A549 treated with AZD9567 at 1 μM for 4 hours (cell line): ENCODE measurements around the gene LCP2. TPM values are rescaled to one million over a fixed set of nuclear protein-coding genes. Genes with fewer than 3 reads are reported as not detected.

ENCODE experiments used
- total RNA-seq: library from RNA; stranded (reverse); fragments of 200-300 nt; extraction: Qiagen RNA extraction; gene quantifications from 5 replicates; pipeline ENCODE4 v1.2.3, GENCODE V29; 2022; ENCODE audit not compliant: insufficient read depth

LCP2 gene
- total RNA-seq, result 0.03 TPM in 1 of 5 replicates, not detected in the others

GRCh38 chr5:170297589-170298462, at the start of gene LCP2:
Gene LCP2 (minus strand): TSS chr5:170297777. CDS start chr5:170297611, 166 bp downstream.

GRCh38 chr5:170232786-170233185, 64.8 kb downstream of the LCP2 start, which contains the start of gene C5orf58:
Gene C5orf58 (plus strand): TSS chr5:170232985. CDS start chr5:170234977, 1,992 bp downstream.

Other genes starting within 250 kb of the LCP2 start
- not detected in 5 replicates for gene FOXI1, start 191.9 kb downstream of the LCP2 start, total RNA-seq
- not detected in 5 replicates for gene C5orf58, start 64.8 kb downstream of the LCP2 start, total RNA-seq
- not detected in 5 replicates for gene KCNMB1, start 91.6 kb upstream of the LCP2 start, total RNA-seq
- not detected in 5 replicates for gene KCNIP1, start 206.2 kb upstream of the LCP2 start, total RNA-seq